CD4-positive, alpha-beta T cell treated with Interleukin-15 for 4 hours (primary cell): ENCODE measurements around the gene MYO5C.

Source experiments
- DNase-seq: peaks from one replicate; pipeline ENCODE4 v3.0.0-alpha.2; 2020; ENCODE audit warnings: low spot score

Gene MYO5C, protein sequence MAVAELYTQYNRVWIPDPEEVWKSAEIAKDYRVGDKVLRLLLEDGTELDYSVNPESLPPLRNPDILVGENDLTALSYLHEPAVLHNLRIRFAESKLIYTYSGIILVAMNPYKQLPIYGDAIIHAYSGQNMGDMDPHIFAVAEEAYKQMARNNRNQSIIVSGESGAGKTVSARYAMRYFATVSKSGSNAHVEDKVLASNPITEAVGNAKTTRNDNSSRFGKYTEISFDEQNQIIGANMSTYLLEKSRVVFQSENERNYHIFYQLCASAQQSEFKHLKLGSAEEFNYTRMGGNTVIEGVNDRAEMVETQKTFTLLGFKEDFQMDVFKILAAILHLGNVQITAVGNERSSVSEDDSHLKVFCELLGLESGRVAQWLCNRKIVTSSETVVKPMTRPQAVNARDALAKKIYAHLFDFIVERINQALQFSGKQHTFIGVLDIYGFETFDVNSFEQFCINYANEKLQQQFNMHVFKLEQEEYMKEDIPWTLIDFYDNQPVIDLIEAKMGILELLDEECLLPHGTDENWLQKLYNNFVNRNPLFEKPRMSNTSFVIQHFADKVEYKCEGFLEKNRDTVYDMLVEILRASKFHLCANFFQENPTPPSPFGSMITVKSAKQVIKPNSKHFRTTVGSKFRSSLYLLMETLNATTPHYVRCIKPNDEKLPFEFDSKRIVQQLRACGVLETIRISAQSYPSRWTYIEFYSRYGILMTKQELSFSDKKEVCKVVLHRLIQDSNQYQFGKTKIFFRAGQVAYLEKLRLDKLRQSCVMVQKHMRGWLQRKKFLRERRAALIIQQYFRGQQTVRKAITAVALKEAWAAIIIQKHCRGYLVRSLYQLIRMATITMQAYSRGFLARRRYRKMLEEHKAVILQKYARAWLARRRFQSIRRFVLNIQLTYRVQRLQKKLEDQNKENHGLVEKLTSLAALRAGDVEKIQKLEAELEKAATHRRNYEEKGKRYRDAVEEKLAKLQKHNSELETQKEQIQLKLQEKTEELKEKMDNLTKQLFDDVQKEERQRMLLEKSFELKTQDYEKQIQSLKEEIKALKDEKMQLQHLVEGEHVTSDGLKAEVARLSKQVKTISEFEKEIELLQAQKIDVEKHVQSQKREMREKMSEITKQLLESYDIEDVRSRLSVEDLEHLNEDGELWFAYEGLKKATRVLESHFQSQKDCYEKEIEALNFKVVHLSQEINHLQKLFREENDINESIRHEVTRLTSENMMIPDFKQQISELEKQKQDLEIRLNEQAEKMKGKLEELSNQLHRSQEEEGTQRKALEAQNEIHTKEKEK (N-terminal part only)

DNA sequence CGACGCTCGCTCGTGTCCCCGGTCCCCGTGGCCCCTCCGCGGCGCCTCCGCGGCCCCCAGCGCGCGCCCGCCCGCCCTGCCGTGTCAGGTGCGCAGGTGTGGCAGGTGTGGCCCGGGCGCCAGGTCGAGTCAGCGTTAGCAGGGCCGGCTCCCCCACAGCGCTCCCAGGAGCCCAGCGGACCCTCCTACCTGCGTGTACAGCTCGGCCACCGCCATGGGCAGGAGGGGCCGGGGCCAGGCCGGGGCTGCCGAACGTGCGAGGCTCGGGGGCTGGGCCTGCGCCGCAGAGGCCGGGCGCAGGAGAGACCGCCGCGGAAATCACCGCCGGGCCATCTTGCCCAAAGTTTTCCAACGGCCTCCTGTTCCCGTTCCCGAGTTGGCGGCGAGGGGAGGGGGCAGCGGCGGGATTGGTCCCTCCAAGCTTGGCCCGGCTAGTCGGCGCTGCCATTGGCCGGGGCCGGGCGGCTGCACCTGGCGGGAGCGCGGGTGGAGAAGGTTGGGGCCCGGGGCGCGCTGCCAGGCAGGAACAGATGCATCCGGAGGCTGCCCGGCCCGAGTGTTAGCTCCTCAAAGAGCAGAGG lies at the start of gene MYO5C:
Gene MYO5C (minus strand): TSS at position 384 of the 581 bp plus-strand sequence. CDS start 168 bp downstream, at position 216.
- DNase-seq = no peak

DNA sequence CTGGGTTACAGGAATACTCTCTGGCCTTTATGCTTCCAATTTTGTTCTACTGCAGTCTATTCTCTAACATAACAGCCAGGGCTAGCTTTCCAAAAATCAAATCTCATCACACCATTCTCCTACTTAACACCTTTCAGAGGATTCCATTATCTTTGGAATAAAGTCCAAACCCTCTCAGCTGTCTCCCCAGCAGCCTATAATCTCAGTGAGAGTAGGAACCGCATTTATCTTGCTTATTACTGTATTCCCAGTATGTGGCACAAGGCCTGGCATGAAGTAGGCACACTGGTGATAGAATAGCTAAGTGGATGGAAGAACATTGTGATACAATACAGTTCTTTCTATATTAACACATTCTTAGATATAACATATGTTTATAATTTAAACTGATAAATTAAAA lies 49.0 kb upstream of the MYO5C start:
- DNase-seq = no peak

DNA sequence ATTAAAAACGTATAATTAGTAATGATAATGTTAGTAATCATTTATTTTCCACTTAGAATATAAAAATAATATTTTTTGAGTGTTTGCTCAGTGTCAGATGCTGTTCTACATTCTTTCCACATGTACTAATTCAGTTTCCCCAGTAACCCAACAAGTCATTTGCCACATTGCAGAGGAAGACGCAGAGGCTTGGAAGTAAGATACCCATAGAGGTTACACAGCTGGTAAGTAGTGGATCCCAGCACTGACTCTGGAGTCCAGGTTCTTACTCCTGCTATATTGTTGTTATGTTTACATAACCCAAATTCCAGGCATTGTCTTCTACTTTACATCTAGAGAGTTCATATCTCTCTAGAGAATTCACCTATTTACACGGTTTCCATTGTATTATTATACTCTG lies 48.2 kb upstream of the MYO5C start:
- DNase-seq = no peak

DNA sequence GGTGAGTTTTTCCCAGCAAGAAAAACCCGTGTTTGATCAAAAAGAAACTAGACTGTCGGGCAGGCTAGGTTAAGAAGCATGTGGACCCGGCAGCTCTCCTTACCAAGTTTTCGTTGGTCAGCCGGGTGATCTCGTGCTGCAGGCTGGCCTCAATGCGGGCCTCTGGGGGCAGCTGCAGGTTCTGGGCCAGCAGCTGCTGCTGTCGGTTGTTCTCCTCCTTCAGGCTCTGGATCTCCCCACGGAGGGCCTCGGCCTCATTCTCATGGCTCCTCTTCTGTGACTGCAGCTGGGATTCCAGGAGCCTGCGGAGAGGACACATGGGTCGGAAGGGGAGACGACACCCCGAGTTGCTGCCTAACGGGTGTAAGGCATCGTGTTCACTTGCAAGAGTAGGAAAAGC lies 44.5 kb upstream of the MYO5C start:
- DNase-seq = no peak

DNA sequence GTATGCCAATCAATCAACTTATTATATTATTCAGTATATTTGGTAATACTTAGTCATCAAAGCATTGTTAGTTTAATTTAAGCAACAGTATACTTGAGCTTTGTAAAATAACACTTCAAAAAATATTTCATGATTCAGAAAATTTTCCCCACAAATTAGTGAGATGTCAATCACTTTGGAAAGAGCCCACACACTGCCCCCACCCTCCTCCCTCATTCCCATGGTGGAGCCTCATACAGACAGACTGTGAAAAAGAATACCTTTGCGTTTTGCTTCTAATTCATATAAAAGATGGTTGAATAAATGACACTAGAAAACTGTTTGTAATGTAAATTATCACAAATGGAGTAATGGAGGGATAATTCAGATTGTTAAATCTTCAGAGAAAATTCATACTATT lies 43.3 kb upstream of the MYO5C start:
- no peak for DNase-seq

DNA sequence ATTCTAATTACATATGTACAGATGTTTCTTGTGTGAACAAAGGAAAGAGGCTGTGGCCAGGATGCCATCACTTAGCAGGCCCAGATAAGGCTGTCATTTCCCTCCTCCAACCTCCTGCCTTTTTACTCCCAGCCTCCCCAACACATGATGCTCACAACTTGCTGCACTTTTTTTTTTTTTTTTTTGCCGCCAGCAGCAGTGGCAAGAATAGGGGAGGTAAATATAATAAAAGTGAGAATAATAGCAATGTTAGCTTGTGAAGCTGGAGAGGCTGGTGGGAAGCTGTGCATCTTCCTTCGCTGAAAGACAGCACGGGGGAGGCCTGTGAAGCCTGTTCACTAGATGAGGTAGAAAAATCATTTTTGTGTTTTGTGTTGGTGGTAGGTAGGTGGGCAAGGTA lies 42.5 kb upstream of the MYO5C start:
- no peak for DNase-seq

DNA sequence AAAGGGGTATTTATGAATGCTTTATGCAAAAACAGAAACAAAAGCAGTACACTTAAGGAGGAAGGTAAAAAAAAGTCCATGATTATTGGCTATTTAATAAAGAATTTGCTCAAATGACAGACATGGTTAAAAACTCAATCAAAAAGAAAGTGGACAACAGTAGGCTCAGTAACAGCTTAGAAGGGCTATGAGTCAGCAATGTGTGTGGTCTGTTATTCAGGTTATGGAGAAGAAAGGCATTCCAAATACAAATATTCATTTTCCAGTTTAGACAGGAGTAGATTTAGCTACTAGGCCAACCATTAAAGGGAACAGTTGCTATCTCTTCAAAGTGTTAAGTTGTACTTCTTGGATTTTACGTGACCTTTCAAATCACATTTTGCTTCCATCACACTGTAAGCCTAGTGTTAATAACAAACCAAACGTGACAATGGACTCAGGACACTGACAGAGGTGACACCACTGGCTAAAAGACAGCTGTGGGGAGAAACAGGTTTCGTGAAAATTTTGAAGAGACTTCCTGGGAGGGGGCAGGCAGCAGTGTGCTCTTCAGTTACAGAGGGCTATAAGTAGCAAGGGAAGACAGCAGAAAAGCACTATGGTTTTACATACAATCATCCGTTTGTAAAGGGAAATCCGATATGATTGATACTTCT lies 41.7 kb upstream of the MYO5C start:
- DNase-seq = no peak

DNA sequence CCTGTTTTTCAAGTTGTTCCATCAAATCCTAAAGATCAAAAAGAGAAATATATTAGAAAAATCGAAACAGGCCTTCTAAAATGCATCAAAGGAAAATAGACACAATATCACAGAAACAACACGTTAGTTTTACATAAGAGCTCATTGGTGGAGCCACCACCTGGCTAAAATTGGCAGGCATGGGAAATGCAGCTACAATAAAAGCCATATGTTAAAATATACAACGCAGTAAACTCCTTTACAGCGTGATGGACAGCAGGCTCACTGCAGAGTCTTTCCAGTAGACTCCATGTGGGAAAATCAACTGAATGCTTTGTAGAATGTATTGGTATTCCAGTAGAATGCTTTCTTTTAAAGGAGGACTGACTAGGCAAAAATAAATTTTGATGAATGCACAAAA lies 40.9 kb upstream of the MYO5C start:
- DNase-seq = no peak

DNA sequence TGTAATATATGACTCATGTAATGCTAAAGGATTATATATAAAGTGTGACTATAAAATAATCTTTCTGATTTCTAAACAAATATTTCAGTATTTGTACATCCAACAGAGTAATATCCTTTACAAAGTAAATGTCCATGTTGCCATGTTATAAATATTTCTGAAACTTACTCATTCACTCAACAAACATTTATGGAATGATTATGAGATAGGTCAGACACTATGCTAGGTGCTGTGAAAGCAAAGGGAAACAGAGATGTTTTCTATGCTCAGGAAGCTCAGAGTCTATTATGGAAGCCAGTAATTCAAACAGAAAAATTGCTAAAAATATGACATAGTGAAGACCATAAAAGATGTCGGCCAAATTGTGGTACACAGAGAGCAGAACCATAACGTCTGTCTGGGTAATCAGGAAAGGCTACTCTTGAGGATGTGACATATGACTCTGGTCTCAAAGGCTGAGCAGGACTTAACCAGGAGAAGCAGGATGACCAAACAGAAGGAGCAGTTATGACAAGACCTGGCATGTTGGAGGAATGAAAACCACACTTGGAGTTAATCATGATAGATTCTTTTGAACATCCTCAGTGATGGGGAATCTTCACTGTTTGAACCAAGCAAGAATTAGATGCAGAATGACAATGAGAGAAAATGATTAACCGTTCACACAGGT lies 39.0 kb upstream of the MYO5C start:
- DNase-seq = no peak

DNA sequence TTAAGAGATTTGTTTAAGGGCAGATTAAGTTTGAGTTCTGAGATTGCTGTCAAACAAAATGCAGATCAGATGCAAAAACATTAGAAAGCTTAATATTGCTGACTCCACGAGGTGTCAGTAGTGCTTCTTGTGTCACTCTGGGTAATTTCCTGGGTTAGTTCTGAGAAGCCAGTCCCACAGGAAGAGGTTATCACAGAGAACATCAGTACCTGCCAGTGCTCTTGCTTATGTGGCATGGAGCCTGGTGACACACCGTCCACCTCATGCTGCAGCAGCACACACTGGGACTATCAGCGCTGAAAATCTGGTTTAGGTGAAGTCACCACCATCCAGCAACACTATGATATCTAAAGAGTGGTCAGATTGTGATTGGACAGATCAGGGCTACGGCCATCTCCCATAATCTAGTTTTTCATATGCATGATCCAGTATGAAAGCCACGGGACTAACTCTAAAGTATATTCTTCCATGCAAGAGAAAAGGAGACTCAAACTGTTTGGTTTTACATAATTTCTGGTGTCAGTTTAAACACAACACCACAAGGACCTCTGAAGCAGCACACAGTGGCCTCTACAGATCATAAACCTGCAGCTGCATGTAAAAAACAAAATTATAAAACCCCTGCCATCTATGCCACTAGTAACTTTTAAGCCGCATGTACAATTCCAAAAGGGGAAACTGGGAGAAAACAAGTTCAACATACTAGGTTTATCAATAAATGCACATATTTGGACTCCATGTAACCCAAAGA lies 36.1 kb upstream of the MYO5C start:
- DNase-seq = peak; percentile 89

DNA sequence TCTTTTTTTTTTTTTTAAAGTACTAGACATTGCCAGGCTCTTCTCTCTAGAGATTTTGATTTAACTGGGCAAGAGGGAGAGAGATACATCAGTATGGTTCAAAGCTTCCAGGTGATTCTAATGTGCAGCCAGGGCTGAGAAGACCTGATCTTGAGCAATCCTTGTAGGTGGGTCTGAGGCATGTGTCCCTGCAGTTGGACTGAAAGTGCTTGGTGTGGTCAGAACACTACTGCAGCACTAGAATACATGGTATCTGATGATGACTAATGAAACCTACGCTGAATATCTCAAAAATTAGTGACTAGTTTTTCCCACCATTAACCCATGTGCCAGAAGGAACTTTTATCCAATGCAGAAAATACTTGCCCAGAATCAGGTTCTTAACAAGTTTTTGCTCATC lies 34.4 kb upstream of the MYO5C start:
- DNase-seq = no peak

DNA sequence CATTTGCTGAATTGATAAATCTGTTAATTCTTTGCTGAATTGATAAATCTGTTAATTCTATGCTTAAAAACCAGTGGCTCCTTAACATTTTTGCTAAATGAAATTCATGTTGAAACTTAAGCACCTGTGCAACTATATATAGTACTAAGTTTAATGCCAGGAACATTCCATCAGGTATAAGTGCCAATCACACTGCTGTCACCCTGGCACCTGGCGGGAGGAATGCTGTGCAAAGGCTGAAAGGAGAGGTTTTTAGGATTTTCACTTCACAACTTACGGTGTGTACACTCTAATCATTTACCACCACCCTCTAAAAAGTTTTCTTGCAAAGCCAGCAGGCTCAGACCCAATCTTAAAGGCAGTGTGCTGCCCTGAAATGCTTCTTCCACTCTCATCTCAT lies 33.5 kb upstream of the MYO5C start:
- no peak for DNase-seq

DNA sequence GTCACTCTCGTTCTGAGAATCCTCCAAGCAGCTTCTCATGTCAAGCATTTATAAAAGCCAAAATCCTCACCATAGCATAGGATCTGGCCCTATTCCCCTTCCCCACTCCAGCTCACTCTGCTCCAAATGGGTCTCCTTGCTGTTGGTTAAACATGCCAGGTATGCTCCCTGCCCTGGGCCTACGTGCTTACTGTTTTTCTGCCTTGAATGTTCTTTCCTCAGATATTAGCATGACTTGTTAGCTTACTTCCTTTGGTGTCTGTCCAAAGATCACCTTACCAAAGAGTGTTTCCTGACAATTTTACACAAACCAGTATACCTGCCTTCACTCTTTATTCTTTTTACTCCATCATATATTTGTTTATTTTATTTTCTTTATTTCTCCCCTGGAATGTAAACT lies 33.1 kb upstream of the MYO5C start:
- DNase-seq = no peak

DNA sequence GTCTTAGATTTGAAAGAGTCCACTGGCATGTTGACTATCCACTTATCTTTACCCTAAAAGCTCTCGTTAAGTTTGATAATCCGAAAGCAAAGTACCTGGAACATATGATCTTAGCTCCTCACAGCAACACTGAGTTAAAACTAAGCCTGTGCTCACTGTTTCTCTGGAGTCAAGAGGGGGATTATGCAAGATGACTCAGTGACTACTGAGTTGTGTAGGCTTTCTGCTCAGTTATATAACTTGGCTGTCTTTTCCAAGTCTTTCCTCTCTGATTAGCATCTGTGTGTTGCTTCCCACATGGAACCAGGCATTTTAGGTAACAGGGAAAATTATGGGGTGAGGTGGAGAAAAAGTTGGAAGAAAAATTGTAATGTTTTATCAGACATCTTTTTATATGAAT lies 31.2 kb upstream of the MYO5C start:
- DNase-seq = no peak

DNA sequence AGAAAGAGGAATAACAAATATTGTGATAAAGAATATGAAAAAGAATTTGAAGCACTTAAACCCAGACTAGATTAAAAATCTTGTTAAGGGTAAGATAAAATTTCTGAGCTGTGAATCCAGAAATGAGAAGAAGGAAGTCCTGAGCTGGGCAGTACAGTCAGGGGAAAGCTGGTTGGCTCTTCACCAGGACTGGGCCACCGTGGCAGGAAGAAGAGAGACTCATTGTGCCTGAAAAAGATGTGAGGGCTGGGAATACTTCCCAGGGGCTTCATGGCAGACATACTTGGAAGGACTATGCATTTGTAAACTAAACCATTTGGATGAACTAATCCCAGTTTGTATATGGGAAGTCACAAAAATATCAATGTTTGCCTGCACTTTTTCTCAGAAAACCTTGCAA lies 28.5 kb upstream of the MYO5C start:
- no peak for DNase-seq

DNA sequence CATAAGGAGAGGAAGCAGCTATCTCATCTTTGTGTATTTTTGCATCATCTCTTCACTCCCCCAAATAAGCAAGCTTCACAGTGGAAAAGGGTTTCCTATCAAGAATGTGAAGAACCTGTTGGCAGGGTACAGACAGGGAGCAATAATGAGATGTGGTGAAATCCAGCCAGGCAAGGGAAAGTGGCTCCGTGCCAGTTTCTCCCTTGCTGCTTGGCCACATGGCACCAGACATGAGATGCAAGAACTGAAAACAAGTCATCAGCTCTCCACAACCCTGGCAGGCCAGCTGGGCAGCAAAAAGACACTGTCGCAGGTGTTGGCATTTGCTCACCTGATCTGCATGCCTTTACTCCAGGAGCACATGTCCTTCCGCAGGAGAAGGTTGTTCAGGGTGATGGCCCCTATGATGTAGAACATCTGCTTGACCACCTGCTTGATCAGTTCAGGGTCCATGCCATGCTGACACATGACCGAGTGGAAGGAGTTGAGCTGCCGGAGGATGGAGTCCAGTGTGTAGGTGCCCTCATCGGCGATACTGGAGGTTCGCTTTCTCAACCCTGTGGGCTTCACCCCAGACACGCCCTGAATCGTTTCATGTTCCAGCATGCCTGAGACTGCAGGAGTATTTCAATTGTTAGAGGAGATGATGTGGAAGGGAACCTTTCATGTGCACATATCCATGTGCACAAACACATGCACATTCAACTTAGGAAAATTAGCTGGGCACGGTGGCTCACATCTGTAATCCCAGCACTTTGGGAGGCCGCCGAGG lies 23.3 kb upstream of the MYO5C start:
- DNase-seq = no peak

DNA sequence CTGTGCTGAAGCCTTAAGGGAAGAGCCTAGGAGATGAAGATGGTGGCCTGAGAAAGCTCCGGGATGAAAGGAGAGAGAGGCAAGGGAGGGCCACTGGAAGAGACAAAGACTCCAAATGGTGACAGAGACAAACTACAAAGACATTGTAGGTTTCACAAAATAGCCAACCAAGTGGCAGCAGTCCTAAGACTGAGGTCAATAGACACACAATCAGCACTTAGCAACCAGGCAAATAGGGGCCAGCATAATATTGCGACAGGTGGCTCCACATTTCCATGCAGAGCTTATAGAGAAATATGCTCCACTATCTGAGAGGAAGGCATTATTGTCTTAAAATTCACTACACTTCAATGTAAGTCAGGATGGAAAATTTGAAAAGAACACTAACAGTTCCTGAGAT lies 22.1 kb upstream of the MYO5C start:
- DNase-seq = no peak

DNA sequence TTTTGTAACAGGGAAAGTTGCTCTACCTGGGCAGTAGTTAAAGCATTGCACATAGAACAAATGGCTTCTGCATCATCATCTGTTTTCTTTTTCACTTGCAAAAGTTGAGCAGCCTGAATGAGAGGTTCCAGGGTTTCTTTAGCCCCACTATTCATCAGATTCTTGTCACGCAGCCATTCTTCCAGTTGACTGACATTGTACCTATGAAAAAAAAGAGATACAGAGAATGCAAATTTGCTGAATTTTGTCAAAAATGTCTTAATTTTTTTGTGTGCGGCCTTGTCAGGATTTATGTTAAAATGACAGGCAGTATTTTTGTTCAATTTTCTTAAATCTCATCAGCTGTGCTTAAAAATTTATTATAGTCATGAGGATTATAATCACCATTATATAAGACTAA lies 21.4 kb upstream of the MYO5C start:
- no peak for DNase-seq

DNA sequence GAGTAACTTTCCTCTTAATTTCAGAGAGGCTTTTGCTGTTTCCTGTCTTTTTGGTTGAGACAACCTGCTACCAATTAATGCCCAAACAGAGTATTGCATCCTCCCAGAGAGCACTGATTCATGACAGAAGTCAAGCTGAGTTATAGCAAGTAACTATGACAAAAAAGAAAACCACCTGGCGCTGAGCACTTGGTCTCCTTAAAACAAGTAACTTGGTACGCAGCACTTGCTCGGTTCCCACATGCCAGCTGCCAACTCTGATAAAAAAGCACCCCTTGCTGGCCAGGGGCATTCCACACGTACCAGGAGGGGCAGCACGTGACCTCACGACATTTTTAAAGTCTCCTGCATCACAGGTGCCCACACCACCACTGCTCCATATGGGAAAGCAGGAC lies 13.5 kb upstream of the MYO5C start:
- DNase-seq = no peak
